Measurements from ENCODE around the gene TOM1L2. TPM values are rescaled to one million over a fixed set of nuclear protein-coding genes. Genes with fewer than 3 reads are reported as not detected.

The TOM1L2 gene
- total and polyA plus RNA-seq, 2 of the 4 experiments (the other 2 are of a cell fraction) = 34.4 to 51.7 TPM

GRCh38 chr17:17820463-17821158, 151.6 kb downstream of the TOM1L2 start:
- H3K4me2 ChIP-seq (ENCODE audit: low read depth, low read length) = no peak overlapping the region
- H3K56ac ChIP-seq (ENCODE audit: extremely low read depth, insufficient read depth, low read length) = no peak overlapping the region
- no peak overlapping the region for H4K91ac ChIP-seq (ENCODE audit: insufficient read depth, low read depth, low read length)
- H3K36me3 ChIP-seq (ENCODE audit: control insufficient read depth, insufficient read depth, low read length) = peaks cover 36% of the 10 kb centered on the region
- DNase-seq = no peak
- H4K8ac ChIP-seq (ENCODE audit: low read depth in 2 of 2, low read length in 2 of 2) = no peak overlapping the region
- peaks cover 54% of the 10 kb centered on the region for H3K4me1 ChIP-seq (ENCODE audit: control insufficient read depth, insufficient read depth, low read length)
- ChIA-PET CTCF (no interaction called here), POLR2A (ENCODE audit: unreplicated experiment) (no interaction called here)
- intact Hi-C loops (cut with micrococcal nuclease) = no loop called here
- BruUV-seq (replicated peaks) = no TSS peak
- in situ Hi-C loops (cut with MboI; ENCODE audit: low sequenced_read_pairs) = no loop called here
- no peak overlapping the region for H3K27ac ChIP-seq (ENCODE audit: insufficient read depth, low read length)
- no peak overlapping the region for H3K14ac ChIP-seq (replicated peaks; ENCODE audit: low read depth, low read length)
- 100% methylated on average over 3 of the region's 7 CpGs; no CpG with 5 or more reads in 1 of the 2 experiments for WGBS, 2 experiments (ENCODE audit: extremely low coverage in 2 of 2, insufficient read length in 1 of 2)
- H4K20me1 ChIP-seq (ENCODE audit: insufficient read depth, low read length) = peaks cover 75% of the 10 kb centered on the region
- H2AK9ac ChIP-seq (replicated peaks; ENCODE audit: low read depth, low read length, poor library complexity) = peak overlapping the region; percentile 50
- H3K79me1 ChIP-seq (ENCODE audit: low read depth in 1 of 2, low read length in 2 of 2) = peaks cover 36 to 80% of the 10 kb centered on the region in 2 experiments
- no peaks in the 10 kb centered on the region for H3K27me3 ChIP-seq (ENCODE audit: control insufficient read depth, insufficient read depth, low read length)
- no peak for ATAC-seq (ENCODE audit: low read depth)
- no peak for TF ChIP-seq MAFK (IDR thresholded peaks at IDR 0.05; ENCODE audit: low read depth, low read length)
- no peak for TF ChIP-seq CTCF (conservative IDR thresholded peaks at IDR 0.05; ENCODE audit: low read depth, low read length)
- TF ChIP-seq BHLHE40 (IDR thresholded peaks at IDR 0.05; ENCODE audit: low read depth, low read length) = no peak
- TF ChIP-seq MAZ (IDR thresholded peaks at IDR 0.05; ENCODE audit: borderline replicate concordance, low read depth, low read length) = no peak
- no peak for TF ChIP-seq FOS (IDR thresholded peaks at IDR 0.05; ENCODE audit: low read depth, low read length)
- no peak overlapping the region for H2BK20ac ChIP-seq (ENCODE audit: low read depth, low read length)
- no peak overlapping the region for H3K4me3 ChIP-seq (ENCODE audit: insufficient read depth, low read depth, low read length)
- H3K4ac ChIP-seq (ENCODE audit: low read depth, low read length) = peak overlapping the region; percentile 35; the same call in 1 of the 2 replicates
- peak overlapping the region; percentile 66 for H2AK5ac ChIP-seq (ENCODE audit: low read depth, low read length)
- H3K18ac ChIP-seq (ENCODE audit: low read depth, low read length) = no peak overlapping the region
- H2BK15ac ChIP-seq (ENCODE audit: low read depth, low read length) = no peak overlapping the region
- no peak overlapping the region for H4K5ac ChIP-seq (ENCODE audit: low read depth, low read length)
- dilution Hi-C loops (cut with HindIII; ENCODE audit: low sequenced_read_pairs, unreplicated experiment) = no loop called here
- H3K23ac ChIP-seq (ENCODE audit: low read depth, low read length) = peak overlapping the region; percentile 29; the same call in 1 of the 2 replicates
- no peak overlapping the region for H2BK120ac ChIP-seq (ENCODE audit: low read depth, low read length)
- peaks cover 39% of the 10 kb centered on the region for H3K9me1 ChIP-seq (ENCODE audit: insufficient read depth, low read length)
- no peaks in the 10 kb centered on the region for H3K9me3 ChIP-seq (ENCODE audit: control insufficient read depth, insufficient read depth, low read length)
- no peak overlapping the region for H2AFZ ChIP-seq (replicated peaks; ENCODE audit: low read length, poor library complexity)
- H3K9ac ChIP-seq (ENCODE audit: low read depth, low read length) = no peak overlapping the region; the same call in 1 of the 2 replicates
- no peak overlapping the region for H2BK5ac ChIP-seq (ENCODE audit: low read depth, low read length, poor library complexity, severe bottlenecking)

Data from IMR-90 (cell line).